HepG2 (cell line): ENCODE measurements around the gene CCT4. TPM values are rescaled to one million over a fixed set of nuclear protein-coding genes. Genes with fewer than 3 reads are reported as not detected.

Source experiments
- FOXM1 ChIP-seq: sonication (generic); formaldehyde crosslinking; IDR thresholded peaks from 2 replicates; pipeline ENCODE4 v1.5.0; 2020; ENCODE audit warnings: missing genetic modification reagents
- MXD4 ChIP-seq: IDR thresholded peaks from 2 replicates; pipeline ENCODE4 v1.6.1; 2016; ENCODE audit warnings: mild to moderate bottlenecking, missing biosample characterization, missing genetic modification reagents
- NFKBIZ ChIP-seq: IDR thresholded peaks from 2 replicates; pipeline ENCODE4 v1.6.1; 2018; ENCODE audit warnings: missing genetic modification reagents, missing compliant biosample characterization
- NKX3-1 ChIP-seq: sonication (generic); formaldehyde crosslinking; IDR thresholded peaks from 2 replicates; pipeline ENCODE4 v1.5.0; 2020; ENCODE audit warnings: missing genetic modification reagents
- SMYD3 ChIP-seq: sonication (generic); formaldehyde crosslinking; IDR thresholded peaks from 2 replicates; pipeline ENCODE4 v1.8.1; 2023; ENCODE audit warnings: mild to moderate bottlenecking, missing genetic modification reagents
- TOPORS ChIP-seq: sonication (generic); formaldehyde crosslinking; IDR thresholded peaks from 2 replicates; pipeline ENCODE4 v1.8.0; 2023; ENCODE audit warnings: mild to moderate bottlenecking, missing genetic modification reagents
- ZEB1 ChIP-seq: IDR thresholded peaks from 2 replicates; pipeline ENCODE4 v1.6.1; 2012; ENCODE audit warnings: mild to moderate bottlenecking, low read depth, inconsistent platforms; ENCODE audit not compliant: insufficient replicate concordance
- ZNF337 ChIP-seq: sonication (generic); formaldehyde crosslinking; IDR thresholded peaks from 2 replicates; pipeline ENCODE4 v1.5.1; 2020; ENCODE audit warnings: missing genetic modification reagents, low read depth, mild to moderate bottlenecking, borderline replicate concordance
- ZNF34 ChIP-seq: sonication (generic); formaldehyde crosslinking; IDR thresholded peaks from 2 replicates; pipeline ENCODE4 v1.4.0; 2020; ENCODE audit warnings: mild to moderate bottlenecking, missing genetic modification reagents, borderline replicate concordance
- ZNF530 ChIP-seq: sonication (generic); formaldehyde crosslinking; IDR thresholded peaks from 2 replicates; pipeline ENCODE4 v1.5.0; 2020; ENCODE audit warnings: low read depth, mild to moderate bottlenecking, missing genetic modification reagents
- ZNF549 ChIP-seq: sonication (generic); formaldehyde crosslinking; IDR thresholded peaks from 2 replicates; pipeline ENCODE4 v1.5.0; 2020; ENCODE audit warnings: missing genetic modification reagents
- ZNF773 ChIP-seq: sonication (generic); formaldehyde crosslinking; IDR thresholded peaks from 2 replicates; pipeline ENCODE4 v1.4.0; 2020; ENCODE audit warnings: missing genetic modification reagents, borderline replicate concordance
- polyA plus RNA-seq, 8 experiments: library from polyadenylated mRNA; depleted of rRNA in 3 of 8; stranded (reverse) in 7 of 8; unstranded in 1 of 8; fragments of >200 nt; fragmentation: Illumina TruSeq in 4 of 8; extraction: Trizol in 4 of 8; gene quantifications; 2 replicates each; pipeline versions ENCODE4 v1.2.1 to v1.2.3, GENCODE V29; 2011 to 2016; ENCODE audit warnings: low read depth in 4 of 8, missing spikeins in 1 of 8, mixed read lengths in 1 of 8; ENCODE audit not compliant: insufficient read depth in 1 of 8
- total RNA-seq, 5 experiments: library from RNA; depleted of rRNA; stranded (reverse); fragments of >200 nt; fragmentation: Illumina TruSeq; extraction: Trizol; gene quantifications; 2 replicates each; pipeline ENCODE4 v1.2.3, GENCODE V29; 2016; ENCODE audit warnings: low read depth in 1 of 5
- TF ChIP-seq, protein P1 (sequence below): fragments of 450-650 bp; IDR thresholded peaks from 2 replicates; pipeline ENCODE4 v1.6.1; 2017; ENCODE audit warnings: mild to moderate bottlenecking
- TF ChIP-seq, protein P2 (sequence below): sonication (generic); formaldehyde crosslinking; IDR thresholded peaks from 2 replicates; pipeline ENCODE4 v1.9.0; 2021; ENCODE audit warnings: missing genetic modification reagents, borderline replicate concordance
- TF ChIP-seq, protein P3 (sequence below): sonication (generic); formaldehyde crosslinking; IDR thresholded peaks from 2 replicates; pipeline ENCODE4 v1.5.0; 2020; ENCODE audit warnings: missing genetic modification reagents
- TF ChIP-seq, protein P4 (sequence below): sonication (generic); formaldehyde crosslinking; IDR thresholded peaks from 2 replicates; pipeline ENCODE4 v1.5.1; 2020; ENCODE audit warnings: mild to moderate bottlenecking, missing genetic modification reagents, moderate library complexity
- TF ChIP-seq, protein P5 (sequence below): sonication (generic); formaldehyde crosslinking; IDR thresholded peaks from 2 replicates; pipeline ENCODE4 v1.4.0; 2020; ENCODE audit warnings: mild to moderate bottlenecking, missing genetic modification reagents

Gene CCT4
- total and polyA plus RNA-seq, 2 of the 13 experiments (the other 11 are each of a cell fraction or from before 2014, with no cell fraction given), result 138 to 340 TPM

DNA sequence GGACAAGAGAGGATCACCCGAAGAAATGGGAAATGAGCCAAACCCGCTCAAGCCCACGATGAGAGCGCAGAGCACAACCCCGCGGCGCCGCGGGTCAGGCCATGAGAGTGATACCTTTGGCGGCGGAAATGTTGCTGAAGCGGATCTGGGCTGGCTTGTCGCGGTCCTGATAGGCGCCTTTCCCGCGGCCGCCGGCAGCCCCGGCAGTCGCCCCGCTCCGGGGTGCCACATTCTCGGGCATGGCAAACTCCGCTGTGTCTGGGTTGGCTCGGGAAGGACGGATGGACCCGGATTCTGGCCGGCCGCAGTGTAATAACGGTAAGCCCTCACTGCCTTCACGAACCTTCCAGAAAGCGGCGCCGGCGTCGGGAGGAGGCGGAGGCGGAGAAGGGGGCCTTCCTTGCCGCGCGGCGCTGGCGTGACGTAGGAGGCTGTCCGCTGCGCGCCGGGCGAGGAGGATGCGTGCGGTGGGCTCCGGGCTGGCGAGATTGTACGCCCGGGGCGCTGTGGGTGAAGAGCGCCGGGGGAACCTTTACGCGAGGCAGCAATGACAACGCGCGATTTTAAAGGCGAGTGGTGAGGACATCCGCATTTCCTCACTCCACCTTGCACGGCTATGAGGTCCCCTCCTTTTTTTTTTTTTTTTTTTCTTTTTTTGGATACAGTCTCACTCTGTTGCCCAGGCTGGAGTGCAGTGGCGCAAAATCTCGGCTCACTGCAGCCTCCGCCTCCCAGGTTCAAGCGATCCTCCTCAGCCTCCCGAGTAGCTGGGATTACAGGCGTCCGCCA, at the start of gene CCT4 (continued):
- TF ChIP-seq, protein P1, sequence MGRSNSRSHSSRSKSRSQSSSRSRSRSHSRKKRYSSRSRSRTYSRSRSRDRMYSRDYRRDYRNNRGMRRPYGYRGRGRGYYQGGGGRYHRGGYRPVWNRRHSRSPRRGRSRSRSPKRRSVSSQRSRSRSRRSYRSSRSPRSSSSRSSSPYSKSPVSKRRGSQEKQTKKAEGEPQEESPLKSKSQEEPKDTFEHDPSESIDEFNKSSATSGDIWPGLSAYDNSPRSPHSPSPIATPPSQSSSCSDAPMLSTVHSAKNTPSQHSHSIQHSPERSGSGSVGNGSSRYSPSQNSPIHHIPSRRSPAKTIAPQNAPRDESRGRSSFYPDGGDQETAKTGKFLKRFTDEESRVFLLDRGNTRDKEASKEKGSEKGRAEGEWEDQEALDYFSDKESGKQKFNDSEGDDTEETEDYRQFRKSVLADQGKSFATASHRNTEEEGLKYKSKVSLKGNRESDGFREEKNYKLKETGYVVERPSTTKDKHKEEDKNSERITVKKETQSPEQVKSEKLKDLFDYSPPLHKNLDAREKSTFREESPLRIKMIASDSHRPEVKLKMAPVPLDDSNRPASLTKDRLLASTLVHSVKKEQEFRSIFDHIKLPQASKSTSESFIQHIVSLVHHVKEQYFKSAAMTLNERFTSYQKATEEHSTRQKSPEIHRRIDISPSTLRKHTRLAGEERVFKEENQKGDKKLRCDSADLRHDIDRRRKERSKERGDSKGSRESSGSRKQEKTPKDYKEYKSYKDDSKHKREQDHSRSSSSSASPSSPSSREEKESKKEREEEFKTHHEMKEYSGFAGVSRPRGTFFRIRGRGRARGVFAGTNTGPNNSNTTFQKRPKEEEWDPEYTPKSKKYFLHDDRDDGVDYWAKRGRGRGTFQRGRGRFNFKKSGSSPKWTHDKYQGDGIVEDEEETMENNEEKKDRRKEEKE, result no peak
- TF ChIP-seq, protein P2, sequence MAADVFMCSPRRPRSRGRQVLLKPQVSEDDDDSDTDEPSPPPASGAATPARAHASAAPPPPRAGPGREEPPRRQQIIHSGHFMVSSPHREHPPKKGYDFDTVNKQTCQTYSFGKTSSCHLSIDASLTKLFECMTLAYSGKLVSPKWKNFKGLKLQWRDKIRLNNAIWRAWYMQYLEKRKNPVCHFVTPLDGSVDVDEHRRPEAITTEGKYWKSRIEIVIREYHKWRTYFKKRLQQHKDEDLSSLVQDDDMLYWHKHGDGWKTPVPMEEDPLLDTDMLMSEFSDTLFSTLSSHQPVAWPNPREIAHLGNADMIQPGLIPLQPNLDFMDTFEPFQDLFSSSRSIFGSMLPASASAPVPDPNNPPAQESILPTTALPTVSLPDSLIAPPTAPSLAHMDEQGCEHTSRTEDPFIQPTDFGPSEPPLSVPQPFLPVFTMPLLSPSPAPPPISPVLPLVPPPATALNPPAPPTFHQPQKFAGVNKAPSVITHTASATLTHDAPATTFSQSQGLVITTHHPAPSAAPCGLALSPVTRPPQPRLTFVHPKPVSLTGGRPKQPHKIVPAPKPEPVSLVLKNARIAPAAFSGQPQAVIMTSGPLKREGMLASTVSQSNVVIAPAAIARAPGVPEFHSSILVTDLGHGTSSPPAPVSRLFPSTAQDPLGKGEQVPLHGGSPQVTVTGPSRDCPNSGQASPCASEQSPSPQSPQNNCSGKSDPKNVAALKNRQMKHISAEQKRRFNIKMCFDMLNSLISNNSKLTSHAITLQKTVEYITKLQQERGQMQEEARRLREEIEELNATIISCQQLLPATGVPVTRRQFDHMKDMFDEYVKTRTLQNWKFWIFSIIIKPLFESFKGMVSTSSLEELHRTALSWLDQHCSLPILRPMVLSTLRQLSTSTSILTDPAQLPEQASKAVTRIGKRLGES (CRISPR knock-in tag), result no peak
- TF ChIP-seq, protein P3, sequence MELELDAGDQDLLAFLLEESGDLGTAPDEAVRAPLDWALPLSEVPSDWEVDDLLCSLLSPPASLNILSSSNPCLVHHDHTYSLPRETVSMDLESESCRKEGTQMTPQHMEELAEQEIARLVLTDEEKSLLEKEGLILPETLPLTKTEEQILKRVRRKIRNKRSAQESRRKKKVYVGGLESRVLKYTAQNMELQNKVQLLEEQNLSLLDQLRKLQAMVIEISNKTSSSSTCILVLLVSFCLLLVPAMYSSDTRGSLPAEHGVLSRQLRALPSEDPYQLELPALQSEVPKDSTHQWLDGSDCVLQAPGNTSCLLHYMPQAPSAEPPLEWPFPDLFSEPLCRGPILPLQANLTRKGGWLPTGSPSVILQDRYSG (CRISPR knock-in tag), result peak; percentile 64; the same call in 1 of the 2 replicates
- peak; percentile 67 for TF ChIP-seq NKX3-1
- TF ChIP-seq ZNF549, result 0 out of 2 replicates have a peak, but pooled peaks have one; percentile 10
- TF ChIP-seq, protein P4, sequence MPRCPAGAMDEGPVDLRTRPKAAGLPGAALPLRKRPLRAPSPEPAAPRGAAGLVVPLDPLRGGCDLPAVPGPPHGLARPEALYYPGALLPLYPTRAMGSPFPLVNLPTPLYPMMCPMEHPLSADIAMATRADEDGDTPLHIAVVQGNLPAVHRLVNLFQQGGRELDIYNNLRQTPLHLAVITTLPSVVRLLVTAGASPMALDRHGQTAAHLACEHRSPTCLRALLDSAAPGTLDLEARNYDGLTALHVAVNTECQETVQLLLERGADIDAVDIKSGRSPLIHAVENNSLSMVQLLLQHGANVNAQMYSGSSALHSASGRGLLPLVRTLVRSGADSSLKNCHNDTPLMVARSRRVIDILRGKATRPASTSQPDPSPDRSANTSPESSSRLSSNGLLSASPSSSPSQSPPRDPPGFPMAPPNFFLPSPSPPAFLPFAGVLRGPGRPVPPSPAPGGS (CRISPR knock-in tag), result peak; percentile 92
- TF ChIP-seq NFKBIZ (CRISPR knock-in tag), result peak; percentile 82; the same call in 1 of the 2 replicates
- TF ChIP-seq FOXM1 (CRISPR knock-in tag), result peak; percentile 26; the same call in 1 of the 2 replicates
- TF ChIP-seq ZNF337 (CRISPR knock-in tag), result peak; percentile 91; the same call in 1 of the 2 replicates
- TF ChIP-seq ZEB1, result peak; percentile 19
- no peak for TF ChIP-seq ZNF530 (CRISPR knock-in tag)
- TF ChIP-seq TOPORS, result peak; percentile 76; the same call in 1 of the 2 replicates
- peak; percentile 79 for TF ChIP-seq MXD4 (CRISPR knock-in tag)
- no peak for TF ChIP-seq SMYD3 (CRISPR knock-in tag)
- no peak for TF ChIP-seq ZNF773
- TF ChIP-seq, protein P5, sequence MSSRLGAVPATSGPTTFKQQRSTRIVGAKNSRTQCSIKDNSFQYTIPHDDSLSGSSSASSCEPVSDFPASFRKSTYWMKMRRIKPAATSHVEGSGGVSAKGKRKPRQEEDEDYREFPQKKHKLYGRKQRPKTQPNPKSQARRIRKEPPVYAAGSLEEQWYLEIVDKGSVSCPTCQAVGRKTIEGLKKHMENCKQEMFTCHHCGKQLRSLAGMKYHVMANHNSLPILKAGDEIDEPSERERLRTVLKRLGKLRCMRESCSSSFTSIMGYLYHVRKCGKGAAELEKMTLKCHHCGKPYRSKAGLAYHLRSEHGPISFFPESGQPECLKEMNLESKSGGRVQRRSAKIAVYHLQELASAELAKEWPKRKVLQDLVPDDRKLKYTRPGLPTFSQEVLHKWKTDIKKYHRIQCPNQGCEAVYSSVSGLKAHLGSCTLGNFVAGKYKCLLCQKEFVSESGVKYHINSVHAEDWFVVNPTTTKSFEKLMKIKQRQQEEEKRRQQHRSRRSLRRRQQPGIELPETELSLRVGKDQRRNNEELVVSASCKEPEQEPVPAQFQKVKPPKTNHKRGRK (CRISPR knock-in tag), result no peak
- TF ChIP-seq ZNF34 (CRISPR knock-in tag), result peak; percentile 85; the same call in 1 of the 2 replicates
